OCI-LY7 (cell line): ENCODE measurements around the gene SHF. TPM values are rescaled to one million over a fixed set of nuclear protein-coding genes. Genes with fewer than 3 reads are reported as not detected.

Source experiments
- BruUV-seq: library from RNA; stranded (reverse); fragments of 400-500 nt; replicated peaks from 2 replicates; lab custom pipeline; 2021; lab: Mats Ljungman, UMichigan
- CTCF ChIA-PET: fragments of 300-600 bp; sonication (Branson Sonifier 250); formaldehyde crosslinking; loops from one replicate; lab custom pipeline; 2022; ENCODE audit warnings: antibody characterized with exemption; ENCODE audit not compliant: unreplicated experiment; lab: Charles Lee
- POLR2A ChIA-PET: fragments of 300-600 bp; sonication (Branson Sonifier 250); formaldehyde crosslinking; loops from one replicate; lab custom pipeline; 2022; ENCODE audit warnings: antibody characterized with exemption; lab: Charles Lee
- DNase-seq: peaks from one replicate; pipeline ENCODE4 v3.0.0-alpha.2; 2015; ENCODE audit warnings: low spot score
- H2AFZ ChIP-seq: fragments of 200-600 bp; sonication (generic), shearing (Covaris generic); 2 replicates; pipeline ENCODE4 v1.6.1; 2014; ENCODE audit warnings: mild to moderate bottlenecking, antibody characterized with exemption, low read length, moderate library complexity
- H3K27ac ChIP-seq: fragments of 200-600 bp; sonication (generic); 2 replicates; pipeline ENCODE4 v1.5.1; 2014; ENCODE audit warnings: mixed run types, low read depth, mild to moderate bottlenecking, moderate library complexity, low read length, inconsistent platforms; ENCODE audit not compliant: poor library complexity, severe bottlenecking
- H3K36me3 ChIP-seq: fragments of 200-600 bp; sonication (generic); 2 replicates; pipeline ENCODE4 v1.6.1; 2014; ENCODE audit warnings: mild to moderate bottlenecking, antibody characterized with exemption, low read length, moderate library complexity, mixed read lengths; ENCODE audit not compliant: insufficient read depth
- H3K4me1 ChIP-seq: fragments of 200-600 bp; sonication (generic); 2 replicates; pipeline ENCODE4 v1.5.1; 2014; ENCODE audit warnings: mild to moderate bottlenecking, low read length; ENCODE audit not compliant: insufficient read depth, poor library complexity, severe bottlenecking
- H3K4me2 ChIP-seq: fragments of 200-600 bp; sonication (generic); 2 replicates; pipeline ENCODE4 v1.6.1; 2014; ENCODE audit warnings: mild to moderate bottlenecking, low read length
- H3K4me3 ChIP-seq: fragments of 200-600 bp; sonication (generic); 2 replicates; pipeline ENCODE4 v1.5.1; 2014; ENCODE audit warnings: mild to moderate bottlenecking, low read depth, low read length; ENCODE audit not compliant: poor library complexity, severe bottlenecking
- H3K79me2 ChIP-seq: fragments of 200-600 bp; sonication (generic); 2 replicates; pipeline ENCODE4 v1.6.1; 2016; ENCODE audit warnings: low read depth, mild to moderate bottlenecking, low read length, moderate library complexity, mixed read lengths; ENCODE audit not compliant: insufficient read depth
- H3K9me2 ChIP-seq: fragments of 200-600 bp; sonication (generic); 2 replicates; pipeline ENCODE4 v1.6.1; 2016; ENCODE audit warnings: mild to moderate bottlenecking, low read length, mixed read lengths; ENCODE audit not compliant: insufficient read depth
- H3K9me3 ChIP-seq: fragments of 200-600 bp; sonication (generic); 2 replicates; pipeline ENCODE4 v1.6.1; 2014; ENCODE audit warnings: mild to moderate bottlenecking, mixed run types, low read length, mixed read lengths
- H4K20me1 ChIP-seq: fragments of 200-600 bp; sonication (generic); 2 replicates; pipeline ENCODE4 v1.6.1; 2014; ENCODE audit warnings: mild to moderate bottlenecking, antibody characterized with exemption, low read length, moderate library complexity, mixed read lengths; ENCODE audit not compliant: insufficient read depth
- CTCF ChIP-seq: fragments of 200-600 bp; sonication (generic); conservative IDR thresholded peaks from 2 replicates; pipeline ENCODE4 v1.5.1; 2014; ENCODE audit warnings: mild to moderate bottlenecking, antibody characterized with exemption, low read length, moderate library complexity, mixed read lengths
- EZH2phosphoT487 ChIP-seq: fragments of 200-600 bp; sonication (generic); IDR thresholded peaks from 2 replicates; pipeline ENCODE4 v1.6.1; 2018; ENCODE audit warnings: low read depth, borderline replicate concordance, mild to moderate bottlenecking, mixed run types, antibody characterized with exemption, low read length, moderate library complexity, mixed read lengths
- intact Hi-C: fragments of 100-400 bp; cut with micrococcal nuclease; formaldehyde crosslinking; loops from one replicate; pipeline ENCODE4 v1.10.0; 2022; ENCODE audit not compliant: unreplicated experiment
- total RNA-seq, 2 experiments: library from RNA; depleted of rRNA in 1 of 2; stranded (reverse); fragments of >200 nt in 1 of 2; shearing (Covaris generic) in 1 of 2; gene quantifications; 2 replicates each; pipeline ENCODE4 v1.2.3, GENCODE V29; 2014 to 2022

SHF gene
- total RNA-seq, 2 experiments from 2014 or later: 2.5 to 5.7 TPM

- Histone ChIP-seq H3K4me2 (peak overlapping the region; percentile 88), H3K9me2 (no peaks in the 10 kb centered on the region), H3K4me1 (peaks cover 31% of the 10 kb centered on the region), H3K79me2 (no peaks in the 10 kb centered on the region), H3K4me3 (no peak overlapping the region), H2AFZ (peak overlapping the region; percentile 99; the same call in 1 of the 2 replicates), H3K9me3 (no peaks in the 10 kb centered on the region), H3K36me3 (no peaks in the 10 kb centered on the region), H3K27ac (no peak overlapping the region), H4K20me1 (no peaks in the 10 kb centered on the region)
- TF ChIP-seq CTCF (no peak), EZH2phosphoT487 (no peak)
- no TSS peak for BruUV-seq
- CTCF ChIA-PET: interaction anchor here (1.0 kb wide), 1 partner anchor 34 kb away, joined by 3 read pairs; no protein-coding TSS in a partner anchor
- POLR2A ChIA-PET: interaction anchor here (1.8 to 2.9 kb wide), 2 partner anchors 200 kb away, joined by 7 to 10 read pairs; a partner anchor contains a TSS
- intact Hi-C loops: loop anchor here (2.0 to 5.0 kb wide), 2 partner anchors 77 to 385 kb away; partner anchors contain the start of gene BLOC1S6
- DNase-seq: no peak
Observed at GRCh38 chr15:45201869-45202268, 14.1 kb upstream of the SHF start.

DNA sequence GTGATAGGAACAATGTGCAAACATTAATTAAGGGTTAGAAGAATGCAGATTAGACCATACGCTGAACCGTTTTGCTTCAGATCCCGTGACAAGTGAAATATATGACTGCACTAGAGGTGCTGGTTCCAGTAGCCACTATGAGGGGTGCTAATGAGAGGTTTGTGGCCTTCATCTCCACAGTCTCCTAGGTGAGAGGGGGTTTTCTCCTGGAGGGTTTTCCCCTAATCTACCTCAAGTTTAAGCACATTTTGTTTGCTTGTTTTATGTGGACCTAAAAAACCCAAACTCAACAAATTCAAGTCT, 13.7 kb upstream of the SHF start:
- H3K79me2 ChIP-seq: no peaks in the 10 kb centered on the region
- H3K4me3 ChIP-seq: peak overlapping the region; percentile 85
- peak overlapping the region; percentile 99 for H2AFZ ChIP-seq
- TF ChIP-seq EZH2phosphoT487 (no peak), CTCF (no peak)
- no peaks in the 10 kb centered on the region for H3K9me2 ChIP-seq
- no peaks in the 10 kb centered on the region for H3K9me3 ChIP-seq
- no peaks in the 10 kb centered on the region for H4K20me1 ChIP-seq
- DNase-seq: no peak
- H3K27ac ChIP-seq: peak overlapping the region; percentile 76
- ChIA-PET POLR2A (interaction anchor here (0.5 to 2.9 kb wide), 6 partner anchors 8 to 387 kb away, joined by 3 to 10 read pairs (median 4); partner anchors contain the start of gene BLOC1S6), CTCF (interaction anchor here (1.0 kb wide), 1 partner anchor 33 kb away, joined by 3 read pairs; no protein-coding TSS in a partner anchor)
- H3K4me1 ChIP-seq: peaks cover 31% of the 10 kb centered on the region
- intact Hi-C loops: loop anchor here (2.0 to 5.0 kb wide), 2 partner anchors 77 to 386 kb away; partner anchors contain the start of gene BLOC1S6
- no peaks in the 10 kb centered on the region for H3K36me3 ChIP-seq
- peak overlapping the region; percentile 88 for H3K4me2 ChIP-seq
- BruUV-seq: no TSS peak

GRCh38 chr15:45200799-45201556, 13.2 kb upstream of the SHF start:
- TF ChIP-seq EZH2phosphoT487 (no peak), CTCF (no peak)
- Histone ChIP-seq H3K79me2 (no peaks in the 10 kb centered on the region), H3K4me1 (peaks cover 31% of the 10 kb centered on the region), H3K9me2 (no peaks in the 10 kb centered on the region), H3K9me3 (no peaks in the 10 kb centered on the region), H3K36me3 (no peaks in the 10 kb centered on the region), H3K4me3 (peak overlapping the region; percentile 85), H4K20me1 (no peaks in the 10 kb centered on the region), H3K27ac (peak overlapping the region; percentile 76), H2AFZ (peak overlapping the region; percentile 99), H3K4me2 (peak overlapping the region; percentile 88)
- ChIA-PET POLR2A (interaction anchor here (0.5 to 2.9 kb wide), 7 partner anchors 8 to 387 kb away, joined by 3 to 10 read pairs (median 3); partner anchors contain the start of gene BLOC1S6), CTCF (interaction anchor here (1.0 kb wide), 1 partner anchor 33 kb away, joined by 3 read pairs; no protein-coding TSS in a partner anchor)
- BruUV-seq: no TSS peak
- intact Hi-C loops: loop anchor here (1.0 to 5.0 kb wide), 4 partner anchors 34 to 386 kb away; partner anchors contain the start of gene BLOC1S6
- DNase-seq: peak; percentile 76
